BLaER1 (cell line): ENCODE measurements around the gene ST3GAL4.
A peak's percentile ranks its signal among the peaks of the same experiment; 100 is the strongest.

Experiments
- H3K27ac ChIP-seq: shearing (Covaris generic); formaldehyde crosslinking; 2 replicates; pipeline ENCODE4 v1.8.1; 2022
- H3K27me3 ChIP-seq: shearing (Covaris generic); formaldehyde crosslinking; 2 replicates; pipeline ENCODE4 v1.8.1; 2022
- H3K36me3 ChIP-seq: shearing (Covaris generic); formaldehyde crosslinking; 2 replicates; pipeline ENCODE4 v1.8.1; 2022
- H3K4me1 ChIP-seq: shearing (Covaris generic); formaldehyde crosslinking; 2 replicates; pipeline ENCODE4 v1.8.1; 2022
- H3K4me2 ChIP-seq: shearing (Covaris generic); formaldehyde crosslinking; 2 replicates; pipeline ENCODE4 v1.8.1; 2022
- H3K4me3 ChIP-seq: shearing (Covaris generic); formaldehyde crosslinking; 2 replicates; pipeline ENCODE4 v1.8.1; 2022
- H3K9ac ChIP-seq: shearing (Covaris generic); formaldehyde crosslinking; 2 replicates; pipeline ENCODE4 v1.8.1; 2022
- H3K9me3 ChIP-seq: shearing (Covaris generic); formaldehyde crosslinking; 2 replicates; pipeline ENCODE4 v1.8.1; 2022
- H4K20me1 ChIP-seq: shearing (Covaris generic); formaldehyde crosslinking; 2 replicates; pipeline ENCODE4 v1.8.1; 2022
- Cebpa-rat ChIP-seq: shearing (Covaris generic); IDR thresholded peaks from 2 replicates; pipeline ENCODE4 v1.8.1; 2022

The ST3GAL4 gene

DNA sequence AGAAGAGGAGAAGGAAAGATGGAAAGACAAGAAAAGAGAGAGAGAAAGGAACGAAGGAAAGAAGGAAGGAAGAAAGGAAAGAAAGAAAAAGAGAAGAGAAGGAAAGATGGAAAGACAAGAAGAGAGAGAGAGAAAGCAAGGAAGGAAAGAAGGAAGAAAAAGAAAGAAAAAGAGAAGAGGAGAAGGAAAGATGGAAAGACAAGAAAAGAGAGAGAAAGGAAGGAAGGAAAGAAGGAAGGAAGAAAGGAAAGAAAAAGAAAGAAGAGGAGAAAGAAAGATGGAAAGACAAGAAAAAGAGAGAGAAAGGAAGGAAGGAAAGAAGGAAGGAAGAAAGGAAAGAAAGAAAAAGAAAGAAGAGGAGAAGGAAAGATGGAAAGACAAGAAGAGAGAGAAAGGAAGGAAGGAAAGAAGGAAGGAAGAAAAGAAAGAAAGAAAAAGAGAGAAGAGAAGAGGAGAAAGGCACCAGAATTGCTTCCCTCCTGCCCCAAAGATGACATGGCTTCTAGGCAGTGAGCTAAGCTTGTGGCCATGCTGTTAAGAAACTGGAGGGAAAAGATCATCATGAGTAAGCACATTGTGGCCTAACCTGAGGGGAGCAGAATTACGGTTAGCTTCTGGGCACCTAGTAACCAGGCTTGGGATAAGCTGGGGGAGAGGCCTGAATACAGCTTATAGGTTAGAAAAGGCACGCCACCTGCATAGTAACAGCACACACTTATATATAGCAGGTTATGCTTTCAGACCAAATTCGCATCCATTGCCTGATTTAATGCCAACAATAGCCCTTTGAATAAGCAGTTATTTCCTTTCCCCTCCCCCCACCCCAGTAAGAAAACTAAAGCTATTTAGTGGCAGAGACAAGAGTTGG lies 2.3 kb upstream of the ST3GAL4 start:
- TF ChIP-seq Cebpa-rat, result no peak
- Histone ChIP-seq H3K27me3 (no peaks in the 10 kb centered on the region), H3K27ac (peak overlapping the region; percentile 47), H3K9me3 (no peaks in the 10 kb centered on the region), H4K20me1 (peaks cover 20% of the 10 kb centered on the region; the same call in 1 of the 2 replicates), H3K9ac (peak overlapping the region; percentile 44; the same call in 1 of the 2 replicates), H3K4me1 (peaks cover 82% of the 10 kb centered on the region), H3K36me3 (peaks cover 27% of the 10 kb centered on the region), H3K4me2 (peak overlapping the region; percentile 93), H3K4me3 (no peak overlapping the region)

DNA sequence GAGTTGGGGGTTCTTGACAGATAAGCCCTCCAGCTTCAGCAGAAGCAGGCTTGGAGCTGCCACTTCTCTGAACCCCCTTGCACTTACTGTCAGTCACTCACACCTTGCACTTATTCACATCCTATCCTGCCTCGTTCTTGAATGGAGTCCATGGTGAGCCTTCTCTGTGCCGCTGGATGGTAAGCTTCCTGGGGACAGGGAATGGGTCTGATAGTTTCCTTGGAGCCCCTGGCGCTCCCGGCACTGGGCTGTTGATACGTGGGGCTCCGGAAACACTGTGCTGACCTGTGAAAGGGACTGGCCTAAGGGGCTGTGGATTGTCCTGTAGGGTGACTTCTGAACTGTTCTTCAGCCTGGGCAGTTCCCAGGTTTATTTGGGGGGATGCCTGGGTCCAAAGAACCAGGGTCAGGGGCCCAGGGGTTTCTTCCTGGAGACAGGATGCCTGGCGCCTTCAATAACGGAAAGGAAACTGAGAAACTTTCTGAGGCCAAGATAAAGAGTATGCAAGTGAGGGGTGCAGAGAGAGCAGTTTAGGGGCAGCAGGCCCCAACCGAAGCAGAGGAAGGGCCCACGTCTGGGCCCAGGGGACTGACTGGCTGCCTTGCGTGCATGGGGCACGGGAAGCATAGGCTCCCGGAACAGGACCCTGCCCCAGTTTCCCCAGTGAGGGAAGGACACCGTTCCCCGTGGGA lies 709 bp upstream of the ST3GAL4 start:
- peak overlapping the region; percentile 92 for H3K9ac ChIP-seq
- peaks cover 12% of the 10 kb centered on the region; the same call in 1 of the 2 replicates for H4K20me1 ChIP-seq
- H3K9me3 ChIP-seq, result no peaks in the 10 kb centered on the region
- peak overlapping the region; percentile 93 for H3K4me2 ChIP-seq
- H3K27ac ChIP-seq, result peak overlapping the region; percentile 94
- H3K27me3 ChIP-seq, result no peaks in the 10 kb centered on the region
- peaks cover 76% of the 10 kb centered on the region for H3K4me1 ChIP-seq
- peak overlapping the region; percentile 85 for H3K4me3 ChIP-seq
- peaks cover 22% of the 10 kb centered on the region for H3K36me3 ChIP-seq
- TF ChIP-seq Cebpa-rat, result no peak

DNA sequence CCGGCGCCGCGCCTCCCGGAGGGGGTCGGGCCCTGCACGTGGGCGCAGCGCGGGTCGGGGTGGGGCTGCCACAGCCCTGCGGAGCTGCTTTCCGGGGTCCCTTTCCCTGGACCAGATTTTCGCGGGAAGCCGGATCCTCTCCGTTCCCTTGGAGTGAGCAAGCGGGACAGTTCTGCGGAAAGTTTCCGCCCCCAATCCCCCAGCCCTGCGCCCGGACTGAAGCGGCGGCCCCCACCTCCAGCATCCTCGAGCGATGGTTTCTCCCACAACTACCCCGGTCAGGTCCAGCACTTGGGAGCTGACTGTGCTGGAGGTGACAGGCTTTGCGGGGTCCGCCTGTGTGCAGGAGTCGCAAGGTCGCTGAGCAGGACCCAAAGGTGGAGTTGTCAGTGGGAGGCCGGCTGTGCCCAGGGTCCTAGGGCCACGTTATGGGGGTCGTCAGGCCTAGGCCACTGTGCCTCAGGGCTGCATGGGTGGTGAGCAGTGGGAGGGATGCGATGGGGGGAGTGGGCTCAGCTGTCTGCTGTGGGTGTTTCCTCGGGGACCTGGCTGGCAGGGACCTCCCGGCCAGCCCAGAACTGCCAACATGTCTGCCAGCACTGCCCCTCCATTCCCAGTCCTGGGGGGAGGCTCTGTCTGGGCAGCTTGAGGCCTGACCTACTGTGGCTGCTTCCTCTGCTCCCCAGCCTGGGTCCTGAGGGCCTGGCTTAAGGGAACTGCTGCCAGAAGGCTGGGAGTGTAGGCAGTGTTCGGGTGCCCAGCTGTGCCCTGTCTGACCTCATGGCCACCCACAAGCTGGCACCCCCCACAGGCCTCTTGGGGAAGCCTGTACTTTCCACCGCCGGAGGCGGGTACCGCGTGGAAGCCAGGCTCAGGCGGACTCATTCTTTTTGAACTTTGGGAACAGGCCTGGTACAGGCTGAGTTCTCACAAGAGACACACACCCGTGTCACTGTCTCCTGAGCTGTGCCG lies 726 bp downstream of the ST3GAL4 start:
- peaks cover 12% of the 10 kb centered on the region; the same call in 1 of the 2 replicates for H3K36me3 ChIP-seq
- H4K20me1 ChIP-seq, result peaks cover 16% of the 10 kb centered on the region; the same call in 1 of the 2 replicates
- peak overlapping the region; percentile 92 for H3K9ac ChIP-seq
- H3K4me3 ChIP-seq, result peak overlapping the region; percentile 85
- no peaks in the 10 kb centered on the region for H3K27me3 ChIP-seq
- no peaks in the 10 kb centered on the region for H3K9me3 ChIP-seq
- peaks cover 71% of the 10 kb centered on the region for H3K4me1 ChIP-seq
- no peak for TF ChIP-seq Cebpa-rat
- peak overlapping the region; percentile 94 for H3K27ac ChIP-seq
- H3K4me2 ChIP-seq, result peak overlapping the region; percentile 97

DNA sequence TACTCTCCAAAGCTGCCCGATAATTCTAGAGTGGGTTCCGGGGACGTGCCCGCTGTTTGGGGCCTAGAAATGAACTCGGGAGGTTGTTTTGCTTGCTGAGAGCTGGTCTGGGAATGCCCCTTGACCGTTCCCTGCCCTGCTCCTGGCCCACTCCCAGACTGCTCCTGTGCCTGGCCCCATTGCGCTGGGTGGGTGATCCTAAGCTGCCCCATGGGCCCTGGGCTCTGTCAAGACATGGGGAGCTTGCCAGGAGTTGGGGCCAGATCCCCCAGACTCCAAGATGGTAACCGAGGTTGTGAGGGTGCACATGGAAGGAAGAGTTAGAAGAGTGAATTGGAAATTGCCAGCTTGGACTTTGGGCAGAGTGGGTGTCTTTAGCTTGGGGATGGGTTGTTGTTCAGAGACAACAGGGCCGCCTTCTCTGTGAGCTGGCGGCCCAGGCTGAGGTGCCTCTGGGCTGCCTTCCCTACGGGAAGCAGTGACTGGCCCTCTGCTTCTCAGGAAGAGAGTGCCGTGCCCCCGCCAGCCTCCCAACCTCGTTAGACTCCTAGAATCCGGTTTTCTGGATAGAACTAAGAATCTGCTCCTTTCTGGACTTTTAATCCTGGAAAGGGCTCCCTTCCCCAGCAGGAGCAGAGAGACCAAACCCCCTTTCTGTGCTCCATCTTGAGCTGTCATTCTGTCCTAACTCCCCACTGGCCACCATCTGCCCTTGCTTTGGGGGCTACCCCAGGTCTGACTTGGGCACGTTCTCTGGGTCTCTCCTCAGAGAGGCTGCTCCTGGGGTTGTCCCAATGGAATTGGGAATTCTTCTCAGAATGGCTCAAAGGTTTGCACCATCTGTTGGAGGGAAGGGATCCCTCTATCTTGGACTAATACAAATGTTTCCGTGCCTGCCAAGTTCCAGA lies 1.8 kb downstream of the ST3GAL4 start:
- Histone ChIP-seq H3K9me3 (no peaks in the 10 kb centered on the region), H3K36me3 (peaks cover 6% of the 10 kb centered on the region; the same call in 1 of the 2 replicates), H3K27ac (peak overlapping the region; percentile 94; the same call in 1 of the 2 replicates), H3K4me1 (peaks cover 60% of the 10 kb centered on the region), H3K4me3 (peak overlapping the region; percentile 85), H3K9ac (peak overlapping the region; percentile 92), H3K27me3 (no peaks in the 10 kb centered on the region), H4K20me1 (peaks cover 10% of the 10 kb centered on the region; the same call in 1 of the 2 replicates), H3K4me2 (peak overlapping the region; percentile 97)
- no peak for TF ChIP-seq Cebpa-rat

DNA sequence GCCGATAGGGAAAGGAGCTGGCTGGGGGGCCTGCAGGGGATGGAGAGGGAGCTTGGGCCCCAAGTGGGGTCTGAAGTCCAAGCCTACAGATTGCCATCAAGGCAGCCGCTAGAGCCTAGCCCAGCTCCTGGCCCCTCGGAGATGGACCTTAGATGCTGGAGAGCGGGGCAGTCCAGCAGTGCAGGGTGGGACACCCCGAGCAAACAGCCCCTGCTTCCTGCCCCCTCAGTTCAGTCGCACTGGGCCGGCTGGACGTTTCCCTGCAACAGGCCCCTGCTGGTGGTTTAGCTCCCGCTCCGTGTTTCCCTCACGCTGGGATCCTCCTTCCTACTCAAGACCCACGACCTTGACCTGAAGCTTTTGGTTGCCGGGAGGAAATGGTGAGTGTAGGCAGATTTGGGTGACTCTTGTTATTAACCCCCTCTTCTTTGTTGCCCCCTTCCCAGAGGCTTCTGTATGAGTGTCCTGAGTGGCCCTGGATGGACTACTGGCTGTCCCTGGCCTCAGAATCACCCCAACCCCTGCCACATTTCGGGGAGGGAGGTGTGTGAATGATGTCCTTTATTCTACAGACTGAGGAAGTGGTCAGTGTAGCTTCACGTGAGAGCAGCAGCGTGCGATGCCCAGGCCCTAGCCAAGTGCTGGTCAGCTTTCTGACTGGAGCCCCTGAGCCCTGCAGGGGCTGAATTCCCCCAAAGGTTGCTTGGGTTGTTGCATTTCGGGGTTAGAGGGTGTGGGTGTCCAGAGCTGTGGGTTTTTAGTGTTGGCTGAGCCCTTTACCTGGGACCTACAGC lies 2.7 kb downstream of the ST3GAL4 start:
- Histone ChIP-seq H3K4me2 (peak overlapping the region; percentile 97; the same call in 1 of the 2 replicates), H3K36me3 (0 out of 2 replicates have a peak, but pooled peaks cover 5% of the 10 kb centered on the region), H3K9ac (0 out of 2 replicates have a peak overlapping the region, but pooled peaks have one; percentile 12), H3K27ac (no peak overlapping the region), H3K4me1 (peaks cover 58% of the 10 kb centered on the region), H4K20me1 (peaks cover 8% of the 10 kb centered on the region; the same call in 1 of the 2 replicates), H3K27me3 (no peaks in the 10 kb centered on the region), H3K4me3 (no peak overlapping the region), H3K9me3 (no peaks in the 10 kb centered on the region)
- no peak for TF ChIP-seq Cebpa-rat

DNA sequence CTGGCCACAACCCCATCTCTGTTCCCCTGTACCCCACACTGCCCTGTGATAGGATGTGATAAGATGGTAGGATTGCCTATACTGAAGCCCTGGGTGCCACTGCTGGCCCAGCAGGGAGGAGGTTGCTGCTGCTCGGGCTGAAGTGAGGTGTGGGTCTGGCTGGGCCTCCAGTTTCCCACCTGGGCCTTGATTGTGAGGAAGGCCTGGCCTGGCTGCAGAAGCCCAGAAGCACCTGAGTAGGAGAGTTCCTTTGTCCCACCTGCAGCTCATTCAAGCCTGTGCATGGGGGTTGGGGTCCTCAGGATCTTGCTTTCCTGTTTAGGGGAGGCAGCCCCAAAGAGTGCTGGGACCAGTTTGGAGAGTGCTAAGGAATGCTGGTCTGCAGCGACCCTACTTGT lies 3.3 kb downstream of the ST3GAL4 start:
- Histone ChIP-seq H3K27ac (no peak overlapping the region), H3K27me3 (no peaks in the 10 kb centered on the region), H3K4me3 (no peak overlapping the region), H3K9ac (no peak overlapping the region), H3K36me3 (0 out of 2 replicates have a peak, but pooled peaks cover 5% of the 10 kb centered on the region), H4K20me1 (peaks cover 8% of the 10 kb centered on the region; the same call in 1 of the 2 replicates), H3K4me1 (peaks cover 58% of the 10 kb centered on the region), H3K4me2 (no peak overlapping the region), H3K9me3 (no peaks in the 10 kb centered on the region)
- TF ChIP-seq Cebpa-rat, result no peak

DNA sequence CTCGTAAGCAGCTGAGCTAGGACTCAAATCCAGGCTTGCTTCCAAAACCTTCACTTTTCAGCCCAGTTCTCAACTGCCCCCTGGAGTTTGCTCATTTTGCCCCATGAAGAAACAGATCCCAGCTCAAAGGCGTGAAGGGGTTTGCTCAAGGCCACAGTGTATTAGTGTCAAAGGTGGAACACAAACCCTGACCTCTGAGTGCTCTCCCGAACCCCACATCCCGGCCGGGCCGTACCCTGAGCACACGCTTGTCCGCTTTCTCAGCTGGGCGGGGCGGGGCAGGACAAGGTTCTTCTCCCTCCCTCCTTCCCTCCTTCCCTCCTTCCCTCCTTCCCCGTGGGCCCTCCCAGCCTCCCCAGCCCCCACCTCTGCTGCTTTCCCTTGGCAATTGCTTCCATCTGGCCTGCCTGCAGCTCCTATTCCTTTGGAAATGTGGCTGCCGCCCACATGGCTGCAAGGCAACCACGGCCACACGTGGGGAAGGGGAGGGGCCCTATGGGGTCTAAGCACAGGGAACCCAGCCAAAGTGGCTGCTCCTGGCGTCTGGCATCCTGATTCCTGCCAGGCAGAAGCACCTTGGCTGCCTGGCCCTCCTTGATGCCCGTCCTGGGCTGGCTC lies 4.1 kb downstream of the ST3GAL4 start:
- Histone ChIP-seq H3K36me3 (0 out of 2 replicates have a peak, but pooled peaks cover 5% of the 10 kb centered on the region), H3K9me3 (no peaks in the 10 kb centered on the region), H3K27ac (peak overlapping the region; percentile 35; the same call in 1 of the 2 replicates), H3K4me2 (no peak overlapping the region; the same call in 1 of the 2 replicates), H3K4me1 (peaks cover 53% of the 10 kb centered on the region), H3K27me3 (no peaks in the 10 kb centered on the region), H4K20me1 (peaks cover 8% of the 10 kb centered on the region; the same call in 1 of the 2 replicates), H3K9ac (no peak overlapping the region), H3K4me3 (no peak overlapping the region)
- TF ChIP-seq Cebpa-rat, result no peak
